Left lung (tissue), 10 donors: ENCODE data around the gene SFSWAP. TPM values are rescaled to one million over a fixed set of nuclear protein-coding genes. Genes with fewer than 3 reads are reported as not detected.
A peak's percentile ranks its signal among the peaks of the same experiment; 100 is the strongest.
"Not testable (repeated sequence)": the region's sequence is repeated elsewhere in the genome, so short reads cannot be mapped to it uniquely, and the experiment has no call there.

Experiments used
- ATAC-seq: fragments of 200-7000 bp; cut with Tn5 transposase; one replicate; pipeline ENCODE4 v1.9.1; 2020; ENCODE audit warnings: moderate library complexity
- DNase-seq, 4 donors: peaks; one replicate each; pipeline ENCODE4 v3.0.0-alpha.2; 2013 to 2020
- H3K27ac ChIP-seq, 2 donors: fragments of 200-600 bp; sonication (generic) in 1 of 2; one replicate each; pipeline versions ENCODE4 v1.5.0 to v1.8.0; 2020 to 2021
- H3K27me3 ChIP-seq, 2 donors: fragments of 200-600 bp; sonication (generic) in 1 of 2; one replicate each; pipeline versions ENCODE4 v1.5.0 to v1.8.0; 2020 to 2021
- H3K36me3 ChIP-seq, 2 donors: fragments of 200-600 bp; sonication (generic) in 1 of 2; one replicate each; pipeline versions ENCODE4 v1.5.0 to v1.8.0; 2020 to 2021
- H3K4me1 ChIP-seq, 2 donors: fragments of 200-600 bp; one replicate each; pipeline ENCODE4 v1.8.0; 2021
- H3K4me3 ChIP-seq, 2 donors: fragments of 200-600 bp; sonication (generic) in 1 of 2; one replicate each; pipeline versions ENCODE4 v1.5.0 to v1.8.0; 2020 to 2021; ENCODE audit warnings: mild to moderate bottlenecking in 1 of 2
- H3K9me3 ChIP-seq, 2 donors: fragments of 200-600 bp; sonication (generic) in 1 of 2; one replicate each; pipeline versions ENCODE4 v1.5.0 to v1.8.0; 2020 to 2021
- CTCF ChIP-seq, 2 donors: fragments of 200-600 bp; sonication (generic) in 1 of 2; IDR thresholded peaks; one replicate each; pipeline versions ENCODE4 v1.5.0 to v1.8.0; 2021; ENCODE audit warnings: antibody characterized with exemption in 2 of 2
- intact Hi-C, 2 donors: fragments of 100-400 bp; cut with DNase I; formaldehyde crosslinking; loops; one replicate each; pipeline versions ENCODE4 v1.11.2 to v1.14.2; 2022
- polyA plus RNA-seq, 6 donors: library from polyadenylated mRNA; unstranded; fragments of 120-200 nt; gene quantifications; one replicate each; pipeline ENCODE4 v1.2.1, GENCODE V29; 2013; ENCODE audit not compliant: insufficient read length in 6 of 6
- total RNA-seq, 2 donors: library from RNA; stranded (reverse); fragmentation: NEBNext Ultra II Directional; extraction: Animal tissue kit (Norgen Biotek cat#: 25700); gene quantifications; one replicate each; pipeline ENCODE4 v1.2.1, GENCODE V29; 2021
- donor health status: DM: no; HTN: yes; CAD: no.
- donor health status: DM: no; HTN: no; CAD: no.

The SFSWAP gene
- total and polyA plus RNA-seq, 8 donors, result 26.0 to 68.8 (median 50.8) TPM

GRCh38 chr12:131774576-131775391, 63.9 kb downstream of the SFSWAP start:
- Histone ChIP-seq H3K27me3 (no peaks in the 10 kb centered on the region), H3K4me3 (no peak overlapping the region), H3K9me3 (no peaks in the 10 kb centered on the region), H3K27ac (peak overlapping the region in 1 of 2 donors; percentile 7), H3K36me3 (peaks cover 0 to 74% of the 10 kb centered on the region in 2 donors), H3K4me1 (no peaks in the 10 kb centered on the region)
- intact Hi-C loops, result no loop called here
- ATAC-seq (peak; percentile 67), DNase-seq (no peak)
- TF ChIP-seq CTCF (IDR thresholded peaks at IDR 0.05), result no peak

DNA sequence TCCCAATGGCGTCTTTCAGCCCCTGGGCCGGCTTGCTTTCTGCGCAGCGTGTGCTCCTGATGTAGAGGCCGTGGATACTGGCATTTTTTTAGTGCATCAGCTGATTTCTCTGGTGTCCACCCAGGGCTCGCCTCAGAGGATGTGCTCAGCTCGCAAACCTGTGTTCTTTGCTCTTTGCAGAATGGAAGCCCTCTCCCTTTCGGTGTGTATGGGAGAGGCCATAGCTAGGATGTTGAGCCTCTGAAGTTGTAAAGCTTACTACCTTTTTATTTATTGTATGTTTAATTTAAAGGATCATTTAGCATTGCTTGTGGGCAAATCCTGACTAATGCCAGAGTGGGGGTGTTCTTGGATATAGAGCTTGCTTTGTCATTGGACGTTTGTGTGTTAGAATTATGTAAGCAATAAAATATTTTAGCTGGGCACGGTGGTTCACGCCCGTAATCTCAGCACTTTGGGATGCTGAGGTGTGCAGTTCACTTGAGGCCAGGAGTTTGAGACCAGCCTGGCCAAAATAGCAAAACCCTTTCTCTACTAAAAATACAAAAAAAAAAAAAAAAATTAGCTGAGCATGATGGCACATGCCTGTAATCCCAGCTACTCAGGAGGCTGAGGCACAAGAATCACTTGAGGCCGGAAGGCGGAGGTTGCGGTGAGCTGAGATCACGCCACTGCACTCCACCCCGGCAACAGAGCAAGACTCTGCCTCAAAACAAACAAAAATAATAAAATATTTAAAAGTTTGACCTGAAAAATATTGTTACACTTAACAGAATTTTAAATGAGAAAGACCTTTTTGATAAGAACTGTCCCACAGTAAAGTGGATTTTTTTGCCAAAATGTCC, 64.7 kb downstream of the SFSWAP start:
- Histone ChIP-seq H3K4me1 (no peaks in the 10 kb centered on the region), H3K4me3 (no peak overlapping the region), H3K36me3 (peaks cover 0 to 74% of the 10 kb centered on the region in 2 donors), H3K27ac (no peak overlapping the region), H3K9me3 (no peaks in the 10 kb centered on the region), H3K27me3 (no peaks in the 10 kb centered on the region)
- intact Hi-C loops, result no loop called here
- no peak for TF ChIP-seq CTCF (IDR thresholded peaks at IDR 0.05)
- ATAC-seq (no peak), DNase-seq (no peak)

DNA sequence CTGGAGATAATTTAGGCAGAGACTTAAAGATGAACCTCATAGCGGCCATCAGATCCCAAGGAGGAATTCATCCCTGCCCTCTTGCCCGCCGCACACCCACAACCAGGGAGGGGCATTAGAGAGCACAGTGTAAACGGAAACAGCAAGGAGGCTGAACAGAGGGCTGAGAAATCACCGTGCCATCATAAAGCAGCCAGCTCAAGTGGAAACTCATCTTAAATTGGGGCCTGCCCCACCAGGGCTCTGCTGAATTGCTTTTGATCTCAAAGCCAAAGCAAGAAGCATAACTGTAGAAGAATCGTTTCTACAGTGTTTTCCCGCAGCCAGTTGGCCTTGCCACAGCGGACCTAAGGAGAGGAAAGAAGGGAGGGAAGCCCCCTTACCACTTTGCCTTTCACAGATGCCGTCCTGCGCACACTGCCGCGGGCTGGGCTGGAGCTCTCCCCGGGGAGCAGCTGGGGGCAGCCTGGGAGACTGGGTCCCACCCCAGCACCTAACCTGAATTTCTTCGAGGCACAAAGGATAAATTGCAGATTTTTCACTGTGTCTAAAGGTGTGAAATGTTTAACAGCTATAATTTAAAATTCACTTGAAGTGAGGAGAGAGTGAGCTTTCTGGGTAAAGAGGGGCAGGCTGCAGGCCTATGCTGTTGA, 65.5 kb downstream of the SFSWAP start:
- intact Hi-C loops, result no loop called here
- no peak for TF ChIP-seq CTCF (IDR thresholded peaks at IDR 0.05)
- peak; percentile 52 for ATAC-seq
- Histone ChIP-seq H3K9me3 (no peaks in the 10 kb centered on the region), H3K4me1 (no peaks in the 10 kb centered on the region), H3K36me3 (peaks cover 0 to 73% of the 10 kb centered on the region in 2 donors), H3K27ac (no peak overlapping the region), H3K27me3 (no peaks in the 10 kb centered on the region), H3K4me3 (no peak overlapping the region)
- DNase-seq, result no peak

DNA sequence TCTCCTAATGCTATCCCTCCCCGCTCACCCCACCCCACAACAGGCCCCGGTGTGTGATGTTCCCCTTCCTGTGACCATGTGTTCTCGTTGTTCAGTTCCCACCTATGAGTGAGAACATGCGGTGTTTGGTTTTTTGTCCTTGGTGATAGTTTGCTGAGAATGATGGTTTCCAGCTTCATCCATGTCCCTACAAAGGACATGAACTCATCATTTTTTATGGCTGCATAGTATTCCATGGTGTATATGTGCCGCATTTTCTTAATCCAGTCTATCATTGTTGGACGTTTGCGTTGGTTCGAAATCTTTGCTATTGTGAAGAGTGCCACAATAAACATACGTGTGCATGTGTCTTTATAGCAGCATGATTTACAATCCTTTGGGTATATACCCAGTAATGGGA, 66.4 kb downstream of the SFSWAP start:
- intact Hi-C loops, DNase-seq, H3K4me3 ChIP-seq, ATAC-seq, H3K27ac ChIP-seq, H3K4me1 ChIP-seq, H3K27me3 ChIP-seq, H3K9me3 ChIP-seq: not testable (repeated sequence)
- peaks cover 0 to 73% of the 10 kb centered on the region in 2 donors for H3K36me3 ChIP-seq

GRCh38 chr12:131779027-131779426, 68.1 kb downstream of the SFSWAP start:
- no peak for TF ChIP-seq CTCF (IDR thresholded peaks at IDR 0.05)
- no peak for DNase-seq
- ATAC-seq, result no peak
- H3K27me3 ChIP-seq, result no peaks in the 10 kb centered on the region
- H3K36me3 ChIP-seq, result peaks cover 0 to 72% of the 10 kb centered on the region in 2 donors
- no peak overlapping the region for H3K4me3 ChIP-seq
- H3K27ac ChIP-seq, result no peak overlapping the region
- intact Hi-C loops, result no loop called here
- H3K4me1 ChIP-seq, result no peaks in the 10 kb centered on the region
- no peaks in the 10 kb centered on the region for H3K9me3 ChIP-seq
